Peyer's patch (tissue), 4 donors: Measurements from ENCODE around the gene PROM2. TPM values are rescaled to one million over a fixed set of nuclear protein-coding genes. Genes with fewer than 3 reads are reported as not detected.

Source experiments
- DNase-seq, 3 donors: peaks; one replicate each; pipeline ENCODE4 v3.0.0-alpha.2; 2017 to 2019
- H3K27ac ChIP-seq, 4 donors: fragments of 200-600 bp; sonication (generic); one replicate each; pipeline ENCODE4 v1.5.1; 2016 to 2019
- H3K27me3 ChIP-seq, 2 donors: fragments of 200-600 bp; sonication (generic); one replicate each; pipeline ENCODE4 v1.5.1; 2019
- H3K36me3 ChIP-seq, 3 donors: fragments of 200-600 bp; sonication (generic); one replicate each; pipeline ENCODE4 v1.5.1; 2016 to 2019
- H3K4me1 ChIP-seq, 4 donors: fragments of 200-600 bp; sonication (generic); one replicate each; pipeline ENCODE4 v1.5.1; 2016 to 2019
- H3K4me3 ChIP-seq, 4 donors: fragments of 200-600 bp; sonication (generic); 1 replicate in 3 of 4; 2 replicates in 1 of 4; pipeline ENCODE4 v1.5.1; 2016 to 2019; ENCODE audit warnings: mild to moderate bottlenecking in 1 of 4
- H3K9me3 ChIP-seq, 4 donors: fragments of 200-600 bp; sonication (generic); one replicate each; pipeline ENCODE4 v1.5.1; 2016 to 2019; ENCODE audit warnings: mild to moderate bottlenecking in 1 of 4
- POLR2A ChIP-seq, 2 donors: fragments of 450-650 bp; IDR thresholded peaks; one replicate each; pipeline ENCODE4 v1.5.1; 2017; ENCODE audit warnings: antibody characterized with exemption in 2 of 2, mild to moderate bottlenecking in 2 of 2, moderate library complexity in 2 of 2
- total RNA-seq, 4 donors: library from RNA; depleted of rRNA; stranded (reverse); fragments of >200 nt; gene quantifications; one replicate each; pipeline ENCODE4 v1.1.0, GENCODE V29; 2016
- TF ChIP-seq, protein P1 (sequence below), 6 experiments: fragments of 450-650 bp in 4 of 6; fragments of 200-600 bp in 2 of 6; sonication (generic) in 1 of 6; IDR thresholded peaks; one replicate each; pipeline ENCODE4 v1.5.1; 2017 to 2019; ENCODE audit warnings: antibody characterized with exemption in 6 of 6, mild to moderate bottlenecking in 3 of 6, moderate library complexity in 1 of 6

The PROM2 gene
- total RNA-seq, 4 donors from 2014 or later, result 13.1 to 68.9 (median 39.2) TPM

DNA sequence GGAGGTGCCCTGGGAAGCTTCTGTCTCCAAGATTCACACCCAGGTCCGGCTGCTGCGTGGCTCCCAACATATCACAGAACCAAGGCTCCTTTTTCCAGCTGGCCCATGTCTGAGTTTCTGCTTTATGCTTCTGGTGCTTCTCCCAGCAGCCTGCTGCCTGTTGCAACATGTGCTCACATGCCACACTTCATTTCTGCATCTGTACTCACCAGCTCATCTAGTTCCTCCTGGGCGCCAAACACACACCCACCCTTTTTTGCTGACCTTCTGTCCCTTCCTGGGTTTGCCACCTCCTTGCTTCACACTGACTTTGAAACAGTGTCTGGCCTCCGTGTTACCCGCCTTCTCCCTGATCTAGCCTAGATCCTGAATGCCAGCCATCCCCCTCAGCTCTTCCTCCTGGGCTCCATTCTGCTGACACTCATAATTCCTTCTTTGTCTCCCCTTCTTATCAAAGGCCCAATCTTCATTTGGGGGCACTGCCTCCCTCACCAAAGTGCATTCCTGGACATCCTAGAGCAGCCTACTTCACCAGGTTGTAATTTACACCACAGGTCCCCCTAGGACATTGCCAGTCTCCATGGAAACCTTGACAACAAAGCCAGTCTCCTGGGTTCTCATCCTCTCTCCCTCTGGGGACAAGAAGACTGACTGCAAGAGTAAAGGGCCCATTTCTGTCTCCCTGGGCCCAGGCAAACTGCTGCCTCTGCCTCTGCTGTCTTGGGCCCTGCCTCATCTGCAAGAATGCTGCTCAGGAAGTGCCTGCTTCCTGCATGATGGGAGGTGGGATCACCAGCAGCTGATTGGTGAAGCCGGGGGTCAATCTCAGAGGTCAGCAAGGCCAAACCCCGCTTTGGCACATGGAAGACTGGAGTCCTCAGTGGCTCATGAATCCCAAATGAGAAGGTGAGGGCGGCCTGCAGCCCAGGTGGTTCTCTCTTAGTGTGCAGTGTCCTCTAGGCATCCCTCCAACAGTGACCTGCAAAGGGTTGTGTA, 13.9 kb upstream of the PROM2 start:
- Histone ChIP-seq H3K4me1 (no peaks in the 10 kb centered on the region), H3K27ac (no peak overlapping the region), H3K4me3 (no peak overlapping the region), H3K36me3 (no peaks in the 10 kb centered on the region), H3K9me3 (peaks cover 0 to 13% (median 0%) of the 10 kb centered on the region in 4 donors), H3K27me3 (no peaks in the 10 kb centered on the region)
- no peak for DNase-seq
- TF ChIP-seq POLR2A (IDR thresholded peaks at IDR 0.05), result no peak
- TF ChIP-seq, protein P1, sequence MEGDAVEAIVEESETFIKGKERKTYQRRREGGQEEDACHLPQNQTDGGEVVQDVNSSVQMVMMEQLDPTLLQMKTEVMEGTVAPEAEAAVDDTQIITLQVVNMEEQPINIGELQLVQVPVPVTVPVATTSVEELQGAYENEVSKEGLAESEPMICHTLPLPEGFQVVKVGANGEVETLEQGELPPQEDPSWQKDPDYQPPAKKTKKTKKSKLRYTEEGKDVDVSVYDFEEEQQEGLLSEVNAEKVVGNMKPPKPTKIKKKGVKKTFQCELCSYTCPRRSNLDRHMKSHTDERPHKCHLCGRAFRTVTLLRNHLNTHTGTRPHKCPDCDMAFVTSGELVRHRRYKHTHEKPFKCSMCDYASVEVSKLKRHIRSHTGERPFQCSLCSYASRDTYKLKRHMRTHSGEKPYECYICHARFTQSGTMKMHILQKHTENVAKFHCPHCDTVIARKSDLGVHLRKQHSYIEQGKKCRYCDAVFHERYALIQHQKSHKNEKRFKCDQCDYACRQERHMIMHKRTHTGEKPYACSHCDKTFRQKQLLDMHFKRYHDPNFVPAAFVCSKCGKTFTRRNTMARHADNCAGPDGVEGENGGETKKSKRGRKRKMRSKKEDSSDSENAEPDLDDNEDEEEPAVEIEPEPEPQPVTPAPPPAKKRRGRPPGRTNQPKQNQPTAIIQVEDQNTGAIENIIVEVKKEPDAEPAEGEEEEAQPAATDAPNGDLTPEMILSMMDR (IDR thresholded peaks at IDR 0.05), result no peak

- H3K36me3 ChIP-seq, result no peaks in the 10 kb centered on the region
- DNase-seq, result no peak
- H3K27ac ChIP-seq, result no peak overlapping the region
- no peak overlapping the region for H3K4me3 ChIP-seq
- no peak for TF ChIP-seq POLR2A (IDR thresholded peaks at IDR 0.05)
- TF ChIP-seq, protein P1 (IDR thresholded peaks at IDR 0.05), result no peak
- peaks cover 0 to 13% (median 0%) of the 10 kb centered on the region in 4 donors for H3K9me3 ChIP-seq
- no peaks in the 10 kb centered on the region for H3K27me3 ChIP-seq
- no peaks in the 10 kb centered on the region for H3K4me1 ChIP-seq
These were observed 12.6 kb upstream of the PROM2 start for GRCh38 chr2:95261602-95262001.

GRCh38 chr2:95262896-95263542, 11.2 kb upstream of the PROM2 start:
- no peak overlapping the region for H3K27ac ChIP-seq
- peaks cover 0 to under 1% (median 0%) of the 10 kb centered on the region in 4 donors for H3K9me3 ChIP-seq
- DNase-seq, result no peak
- no peak for TF ChIP-seq POLR2A (IDR thresholded peaks at IDR 0.05)
- TF ChIP-seq, protein P1 (IDR thresholded peaks at IDR 0.05), result no peak
- no peaks in the 10 kb centered on the region for H3K36me3 ChIP-seq
- H3K4me1 ChIP-seq, result no peaks in the 10 kb centered on the region
- H3K4me3 ChIP-seq, result no peak overlapping the region
- H3K27me3 ChIP-seq, result no peaks in the 10 kb centered on the region

- no peaks in the 10 kb centered on the region for H3K4me1 ChIP-seq
- no peak overlapping the region for H3K4me3 ChIP-seq
- TF ChIP-seq POLR2A (IDR thresholded peaks at IDR 0.05), result no peak
- TF ChIP-seq, protein P1 (IDR thresholded peaks at IDR 0.05), result no peak
- H3K36me3 ChIP-seq, result no peaks in the 10 kb centered on the region
- H3K27me3 ChIP-seq, result no peaks in the 10 kb centered on the region
- no peaks in the 10 kb centered on the region for H3K9me3 ChIP-seq
- H3K27ac ChIP-seq, result no peak overlapping the region
- peak in 1 of 3 donors; percentile 14 for DNase-seq
These were observed 9.6 kb upstream of the PROM2 start for GRCh38 chr2:95264624-95265023.

- DNase-seq, result peak in 1 of 3 donors; percentile 10
- no peak for TF ChIP-seq POLR2A (IDR thresholded peaks at IDR 0.05)
- TF ChIP-seq, protein P1 (IDR thresholded peaks at IDR 0.05), result no peak
These were observed 9.1 kb upstream of the PROM2 start for GRCh38 chr2:95265182-95265581.

More at GRCh38 chr2:95265182-95265581, 9.1 kb upstream of the PROM2 start:
- Histone ChIP-seq H3K27ac (no peak overlapping the region), H3K9me3 (no peaks in the 10 kb centered on the region), H3K4me1 (no peaks in the 10 kb centered on the region), H3K4me3 (no peak overlapping the region), H3K36me3 (no peaks in the 10 kb centered on the region), H3K27me3 (no peaks in the 10 kb centered on the region)
